SK-N-MC (cell line): ENCODE results near the gene ANKRD50.

Source experiments
- DNase-seq: peaks from one replicate; pipeline ENCODE4 v3.0.0-alpha.2; 2011; ENCODE audit warnings: low read depth, low spot score
- H3K27ac ChIP-seq: fragments of 200-600 bp; sonication (generic); 2 replicates; pipeline ENCODE4 v1.5.1; 2016; ENCODE audit warnings: mixed run types
- H3K36me3 ChIP-seq: fragments of 200-600 bp; sonication (generic); 2 replicates; pipeline ENCODE4 v1.6.1; 2017; ENCODE audit warnings: antibody characterized with exemption, low read length, mixed read lengths; ENCODE audit not compliant: insufficient read depth
- H3K4me3 ChIP-seq: fragments of 200-600 bp; sonication (generic); 2 replicates; pipeline ENCODE4 v1.5.1; 2016
- H3K9ac ChIP-seq: fragments of 200-600 bp; sonication (generic); 2 replicates; pipeline ENCODE4 v1.8.0; 2017; ENCODE audit warnings: mixed run types, mixed read lengths; ENCODE audit not compliant: insufficient read length
- H3K9me3 ChIP-seq: fragments of 200-600 bp; sonication (generic); 2 replicates; pipeline ENCODE4 v1.6.1; 2017; ENCODE audit warnings: low read depth, mild to moderate bottlenecking, antibody characterized with exemption, low read length, moderate library complexity, mixed read lengths
- EZH2 ChIP-seq: fragments of 200-600 bp; sonication (generic); IDR thresholded peaks from one replicate; pipeline ENCODE4 v1.6.1; 2017; ENCODE audit warnings: antibody characterized with exemption
- FOXP2 ChIP-seq: optimal IDR thresholded peaks from 2 replicates; pipeline ENCODE3; 2011; ENCODE audit warnings: mild to moderate bottlenecking, moderate library complexity; ENCODE audit not compliant: insufficient read depth; ENCODE audit errors: extremely low read length, control extremely low read depth
- POLR2AphosphoS5 ChIP-seq: IDR thresholded peaks from 2 replicates; pipeline ENCODE4 v1.6.1; 2012; ENCODE audit warnings: mild to moderate bottlenecking, low read depth, low read length, borderline replicate concordance

ANKRD50 gene

DNA sequence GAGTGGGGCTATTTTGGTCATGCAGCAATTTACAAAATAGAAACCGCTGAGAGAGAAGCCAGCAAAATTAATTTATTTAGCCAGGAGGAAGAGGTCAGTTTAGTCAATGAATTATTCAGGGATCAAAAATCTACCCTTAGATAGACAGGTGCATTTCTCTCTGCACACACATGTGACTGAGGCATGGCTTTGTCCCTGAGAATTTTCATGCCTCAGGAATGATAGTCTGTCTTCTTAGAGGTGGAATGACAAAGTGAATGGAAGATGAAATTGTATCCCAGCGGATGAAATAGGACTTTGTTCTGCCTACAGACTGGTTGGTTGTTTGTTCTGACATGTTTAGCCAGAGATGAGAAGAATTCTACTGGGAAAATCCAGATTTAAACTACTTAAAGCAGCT is 46.0 kb downstream of the ANKRD50 start:
- DNase-seq = no peak
- Histone ChIP-seq H3K36me3 (peaks cover 21% of the 10 kb centered on the region; the same call in 1 of the 2 replicates), H3K9ac (no peak overlapping the region), H3K27ac (no peak overlapping the region), H3K4me3 (no peak overlapping the region), H3K9me3 (no peaks in the 10 kb centered on the region)
- TF ChIP-seq POLR2AphosphoS5 (no peak), FOXP2 (no peak), EZH2 (no peak)

DNA sequence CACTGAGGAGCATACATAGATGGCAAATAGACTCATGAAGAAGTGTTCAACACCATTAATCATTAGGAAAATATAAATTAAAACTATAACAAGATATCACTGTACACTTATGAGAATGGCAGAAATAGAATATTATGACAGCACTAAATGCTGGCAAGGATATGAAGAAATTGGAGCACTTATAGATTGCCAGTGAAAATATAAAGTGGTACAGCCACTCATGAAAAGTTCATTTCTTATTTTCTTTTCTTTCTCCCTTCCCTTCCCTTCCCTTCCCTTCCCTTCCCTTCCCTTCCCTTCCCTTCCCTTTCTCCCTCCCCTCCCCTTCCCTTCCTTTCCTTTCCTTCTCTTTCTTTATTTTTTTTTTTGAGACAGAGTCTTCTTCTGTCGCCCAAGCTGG is 53.7 kb downstream of the ANKRD50 start:
- no peaks in the 10 kb centered on the region for H3K9me3 ChIP-seq
- H3K27ac ChIP-seq = no peak overlapping the region
- no peak overlapping the region for H3K4me3 ChIP-seq
- DNase-seq = no peak
- no peak for TF ChIP-seq EZH2
- no peak for TF ChIP-seq POLR2AphosphoS5
- TF ChIP-seq FOXP2 = no peak
- H3K9ac ChIP-seq = no peak overlapping the region
- H3K36me3 ChIP-seq = no peaks in the 10 kb centered on the region

DNA sequence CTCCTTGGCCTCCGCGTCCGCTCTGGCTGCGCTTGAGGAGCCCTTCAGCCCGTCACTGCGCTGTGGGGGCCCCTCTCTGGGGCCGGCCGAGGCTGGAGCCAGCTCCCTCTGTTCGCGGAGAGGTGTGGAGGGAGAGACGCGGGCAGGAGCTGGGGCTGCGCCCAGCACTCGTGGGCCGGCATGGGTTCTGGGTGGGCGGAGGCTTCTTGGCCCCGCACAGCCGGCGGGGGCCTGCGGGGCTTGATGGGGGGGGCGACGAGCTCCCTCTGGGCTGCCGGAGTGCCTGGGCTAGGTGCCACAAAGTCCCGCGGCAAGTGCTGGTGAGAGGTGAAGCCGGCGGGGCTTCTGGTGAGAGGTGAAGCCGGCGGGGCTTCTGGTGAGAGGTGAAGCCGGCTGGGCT is 61.9 kb downstream of the ANKRD50 start:
- Histone ChIP-seq H3K9ac (no peak overlapping the region), H3K36me3 (no peaks in the 10 kb centered on the region), H3K4me3 (no peak overlapping the region), H3K27ac (no peak overlapping the region), H3K9me3 (no peaks in the 10 kb centered on the region)
- TF ChIP-seq EZH2 (no peak), FOXP2 (no peak), POLR2AphosphoS5 (no peak)
- DNase-seq = no peak

DNA sequence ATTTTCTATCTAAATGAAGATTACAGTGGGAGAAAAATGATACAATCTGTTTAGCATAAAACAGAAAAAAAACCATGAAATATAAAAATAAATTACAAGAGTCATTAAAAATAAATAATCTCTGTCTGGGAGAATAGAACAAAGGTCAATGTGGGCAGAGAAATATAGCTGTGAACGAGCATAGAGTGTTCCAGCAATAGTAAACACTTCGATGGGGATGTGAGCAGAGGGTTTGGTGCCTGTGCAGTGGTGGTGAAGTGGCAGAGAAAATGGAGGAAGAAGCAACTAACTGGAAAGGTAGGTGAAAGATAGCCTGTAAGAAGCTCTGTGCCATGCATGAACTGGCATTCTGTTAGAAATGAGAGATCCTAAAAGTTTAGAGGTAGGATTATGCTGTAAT is 64.9 kb downstream of the ANKRD50 start:
- DNase-seq = no peak
- no peaks in the 10 kb centered on the region for H3K9me3 ChIP-seq
- TF ChIP-seq EZH2 = no peak
- TF ChIP-seq FOXP2 = no peak
- TF ChIP-seq POLR2AphosphoS5 = no peak
- H3K27ac ChIP-seq = no peak overlapping the region
- H3K36me3 ChIP-seq = no peaks in the 10 kb centered on the region
- no peak overlapping the region for H3K9ac ChIP-seq
- no peak overlapping the region for H3K4me3 ChIP-seq

DNA sequence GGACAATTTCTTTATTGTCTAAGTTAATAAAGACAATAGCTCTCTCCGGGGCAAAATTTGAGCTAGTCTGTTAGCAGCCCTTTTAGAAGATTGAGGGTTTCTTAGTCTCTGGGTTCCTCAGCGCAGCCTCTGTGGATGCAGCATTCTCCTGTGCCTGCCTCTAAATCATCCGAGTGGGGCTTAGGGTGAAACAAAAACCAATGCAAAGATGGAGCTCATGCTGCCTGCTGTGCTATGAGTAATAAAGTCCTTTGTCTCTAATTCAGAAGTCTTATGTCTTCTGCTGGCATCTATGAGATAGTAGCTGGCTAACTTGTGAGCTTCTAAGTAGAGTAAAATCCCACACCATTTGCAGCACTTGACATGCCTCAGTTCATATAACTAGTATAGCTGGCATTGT is 67.9 kb downstream of the ANKRD50 start:
- no peaks in the 10 kb centered on the region for H3K9me3 ChIP-seq
- no peak overlapping the region for H3K9ac ChIP-seq
- no peak for DNase-seq
- H3K27ac ChIP-seq = no peak overlapping the region
- TF ChIP-seq POLR2AphosphoS5 (no peak), FOXP2 (no peak), EZH2 (no peak)
- no peak overlapping the region for H3K4me3 ChIP-seq
- no peaks in the 10 kb centered on the region for H3K36me3 ChIP-seq

DNA sequence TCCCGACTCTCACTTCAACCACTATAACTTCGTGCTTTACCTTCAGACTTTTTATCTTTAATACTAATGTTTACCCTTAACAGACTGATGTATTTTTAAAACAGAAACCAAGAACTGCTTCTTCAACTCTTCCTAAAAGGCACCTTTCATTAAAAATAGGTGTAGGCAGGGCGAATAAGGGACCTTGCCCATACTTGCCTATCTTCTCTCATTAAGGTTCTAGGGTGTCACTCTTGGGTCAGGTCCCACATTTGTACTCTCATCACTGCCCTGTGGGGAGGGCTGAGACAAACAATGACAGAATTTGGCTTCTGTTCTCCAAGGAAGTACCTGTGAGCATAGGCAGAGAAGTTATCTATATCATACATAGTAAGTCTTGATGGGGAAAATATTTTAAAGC is 69.7 kb downstream of the ANKRD50 start:
- Histone ChIP-seq H3K4me3 (no peak overlapping the region), H3K9me3 (no peaks in the 10 kb centered on the region), H3K36me3 (no peaks in the 10 kb centered on the region), H3K27ac (no peak overlapping the region), H3K9ac (no peak overlapping the region)
- DNase-seq = no peak
- TF ChIP-seq FOXP2 = no peak
- TF ChIP-seq POLR2AphosphoS5 = no peak
- TF ChIP-seq EZH2 = no peak

DNA sequence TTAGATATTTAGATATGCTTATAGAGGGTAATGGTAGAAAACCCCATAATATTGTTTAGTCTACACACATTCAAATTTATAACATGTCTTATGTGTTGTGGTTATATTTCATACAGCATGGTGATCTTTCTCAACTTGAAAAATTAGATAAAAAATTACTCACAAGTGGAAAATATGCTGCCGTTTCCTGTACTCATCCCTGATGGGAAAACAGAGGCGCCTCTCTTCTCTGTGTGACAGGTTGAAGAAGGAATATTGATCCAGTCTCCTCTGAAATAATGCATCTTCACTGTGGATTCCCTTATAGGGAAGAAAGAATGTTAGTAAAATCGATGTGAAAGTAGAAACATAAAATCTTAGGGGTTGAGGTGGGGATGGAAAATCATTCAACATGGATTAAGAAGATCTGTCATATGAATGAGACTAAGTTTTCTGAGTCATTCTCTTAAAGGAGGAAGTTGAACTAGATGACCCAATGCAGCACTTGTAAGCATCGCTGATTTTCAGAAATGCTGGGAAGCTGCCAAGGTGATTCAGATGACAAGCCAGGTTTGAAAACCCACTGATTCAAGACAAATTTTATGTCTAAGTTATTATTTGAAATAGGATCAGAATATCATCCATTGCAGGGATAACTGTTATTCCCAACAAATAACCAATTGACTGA is 70.7 kb downstream of the ANKRD50 start:
- Histone ChIP-seq H3K4me3 (no peak overlapping the region), H3K36me3 (no peaks in the 10 kb centered on the region), H3K27ac (no peak overlapping the region), H3K9me3 (no peaks in the 10 kb centered on the region), H3K9ac (no peak overlapping the region)
- no peak for DNase-seq
- no peak for TF ChIP-seq FOXP2
- no peak for TF ChIP-seq POLR2AphosphoS5
- no peak for TF ChIP-seq EZH2

DNA sequence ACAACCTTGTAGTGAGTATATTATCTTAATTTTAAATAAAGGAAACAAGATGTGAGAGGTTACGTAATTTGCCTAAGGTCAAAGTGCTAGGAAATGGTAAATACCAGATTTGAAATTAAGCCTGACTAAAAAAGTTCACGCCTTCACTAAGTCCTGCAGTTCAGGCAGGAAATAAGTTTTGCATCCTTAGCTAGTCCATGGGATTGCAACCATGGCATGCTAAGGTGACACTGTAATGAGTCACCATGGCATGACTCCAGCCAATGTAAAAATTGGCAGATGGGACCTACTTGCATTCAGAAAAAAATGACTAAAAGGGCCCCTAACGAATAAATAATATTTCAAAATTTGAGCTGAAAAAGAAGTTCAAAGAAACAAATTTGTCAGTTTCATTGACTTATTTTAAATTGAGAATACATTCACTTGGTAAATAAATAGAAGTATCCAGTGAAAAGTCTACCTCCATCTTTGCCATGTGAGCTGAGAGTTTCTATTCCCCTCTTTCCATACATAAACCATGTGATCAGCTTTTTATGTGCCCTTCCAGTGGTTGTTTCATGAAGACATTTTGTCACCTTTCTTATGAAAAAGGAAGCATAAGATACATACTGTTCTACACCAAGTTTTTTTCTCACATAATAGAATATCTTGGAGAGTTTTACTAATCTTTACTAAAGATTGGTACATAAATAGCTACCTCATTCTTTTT is 72.4 kb downstream of the ANKRD50 start:
- H3K9me3 ChIP-seq = no peaks in the 10 kb centered on the region
- no peaks in the 10 kb centered on the region for H3K36me3 ChIP-seq
- H3K4me3 ChIP-seq = no peak overlapping the region
- TF ChIP-seq FOXP2 (no peak), EZH2 (no peak), POLR2AphosphoS5 (no peak)
- H3K27ac ChIP-seq = no peak overlapping the region
- H3K9ac ChIP-seq = no peak overlapping the region
- DNase-seq = no peak
